ENCODE results near the gene MVD.
A peak's percentile ranks its signal among the peaks of the same experiment; 100 is the strongest.

The MVD gene

GRCh38 chr16:88635671-88636319 is 27.1 kb downstream of the MVD start:
- in situ Hi-C loops (cut with MboI; ENCODE audit: low pct_unique_long_range_greater_than_20kb, low sequenced_read_pairs, unreplicated experiment), result no loop called here
- no peak for DNase-seq (ENCODE audit: low spot score)
- no peak for TF ChIP-seq CTCF (IDR thresholded peaks at IDR 0.05; ENCODE audit: extremely low read depth, insufficient read depth, missing control alignments)

GRCh38 chr16:88634994-88635670 is 27.8 kb downstream of the MVD start:
- DNase-seq (ENCODE audit: low spot score), result no peak
- TF ChIP-seq CTCF (IDR thresholded peaks at IDR 0.05; ENCODE audit: extremely low read depth, insufficient read depth, missing control alignments), result peak; percentile 3

GRCh38 chr16:88634141-88634993 is 28.5 kb downstream of the MVD start:
- no peak for TF ChIP-seq CTCF (IDR thresholded peaks at IDR 0.05; ENCODE audit: extremely low read depth, insufficient read depth, missing control alignments)
- in situ Hi-C loops (cut with MboI; ENCODE audit: low pct_unique_long_range_greater_than_20kb, low sequenced_read_pairs, unreplicated experiment), result no loop called here
- peak; percentile 87 for DNase-seq (ENCODE audit: low spot score)

More at GRCh38 chr16:88634994-88635670, 27.8 kb downstream of the MVD start:
- in situ Hi-C loops (cut with MboI; ENCODE audit: low pct_unique_long_range_greater_than_20kb, low sequenced_read_pairs, unreplicated experiment), result no loop called here

- TF ChIP-seq CTCF (IDR thresholded peaks at IDR 0.05; ENCODE audit: extremely low read depth, insufficient read depth, missing control alignments), result peak; percentile 56
- in situ Hi-C loops (cut with MboI; ENCODE audit: low pct_unique_long_range_greater_than_20kb, low sequenced_read_pairs, unreplicated experiment), result no loop called here
- peak; percentile 87 for DNase-seq (ENCODE audit: low spot score)
These were observed 29.2 kb downstream of the MVD start for GRCh38 chr16:88633684-88634140.

- TF ChIP-seq CTCF (IDR thresholded peaks at IDR 0.05; ENCODE audit: extremely low read depth, insufficient read depth, missing control alignments), result no peak
- in situ Hi-C loops (cut with MboI; ENCODE audit: low pct_unique_long_range_greater_than_20kb, low sequenced_read_pairs, unreplicated experiment), result no loop called here
- no peak for DNase-seq (ENCODE audit: low spot score)
These were observed 30.3 kb downstream of the MVD start for GRCh38 chr16:88632587-88632930.

GRCh38 chr16:88631920-88632586 is 30.8 kb downstream of the MVD start:
- no peak for DNase-seq (ENCODE audit: low spot score)
- in situ Hi-C loops (cut with MboI; ENCODE audit: low pct_unique_long_range_greater_than_20kb, low sequenced_read_pairs, unreplicated experiment), result no loop called here
- TF ChIP-seq CTCF (IDR thresholded peaks at IDR 0.05; ENCODE audit: extremely low read depth, insufficient read depth, missing control alignments), result no peak

Measured in GM13977 (cell line).